ENCODE measurements around the gene GTF2IRD2.
"Not testable (repeated sequence)": the region's sequence is repeated elsewhere in the genome, so short reads cannot be mapped to it uniquely, and the experiment has no call there.

GRCh38 chr7:74830411-74830810 is 21.0 kb downstream of the GTF2IRD2 start:
- not testable (repeated sequence) for TF ChIP-seq CTCF (conservative IDR thresholded peaks at IDR 0.05; ENCODE audit: low read depth, low read length); EZH2phosphoT487 (IDR thresholded peaks at IDR 0.05; ENCODE audit: borderline replicate concordance, low read length); EZH2 (IDR thresholded peaks at IDR 0.05; ENCODE audit: low read length, unreplicated experiment)

All from PC-3 (cell line).